ENCODE data around the gene CCDC149.

Gene CCDC149

GRCh38 chr4:24805566-24805965 lies 107.3 kb downstream of the CCDC149 start:
- Histone ChIP-seq H3K36me3 (replicated peaks; ENCODE audit: low read depth, low read length) (no peaks in the 10 kb centered on the region), H3K4me1 (ENCODE audit: low read length) (no peaks in the 10 kb centered on the region), H3K27ac (ENCODE audit: low read length) (no peak overlapping the region), H3K27me3 (ENCODE audit: low read depth, low read length) (peaks cover 12% of the 10 kb centered on the region; the same call in 1 of the 2 replicates), H3K79me2 (ENCODE audit: low read length) (no peaks in the 10 kb centered on the region), H3K4me3 (ENCODE audit: low read length) (no peak overlapping the region), H3K9me3 (ENCODE audit: insufficient read depth, low read length) (no peaks in the 10 kb centered on the region), H3K9ac (ENCODE audit: low read length) (no peak overlapping the region), H4K20me1 (ENCODE audit: insufficient read depth, low read length) (no peaks in the 10 kb centered on the region), H2AFZ (ENCODE audit: low read depth, low read length) (no peak overlapping the region), H3K4me2 (ENCODE audit: low read length) (no peak overlapping the region)
- TF ChIP-seq EZH2phosphoT487 (IDR thresholded peaks at IDR 0.05; ENCODE audit: low read depth) (no peak), CTCF (IDR thresholded peaks at IDR 0.05; ENCODE audit: low read depth, low read length) (no peak)

GRCh38 chr4:24805067-24805466 lies 107.8 kb downstream of the CCDC149 start:
- H4K20me1 ChIP-seq (ENCODE audit: insufficient read depth, low read length), result no peaks in the 10 kb centered on the region
- H3K9ac ChIP-seq (ENCODE audit: low read length), result no peak overlapping the region
- TF ChIP-seq CTCF (IDR thresholded peaks at IDR 0.05; ENCODE audit: low read depth, low read length) (no peak), EZH2phosphoT487 (IDR thresholded peaks at IDR 0.05; ENCODE audit: low read depth) (no peak)
- H3K4me2 ChIP-seq (ENCODE audit: low read length), result no peak overlapping the region
- H3K79me2 ChIP-seq (ENCODE audit: low read length), result no peaks in the 10 kb centered on the region
- H3K36me3 ChIP-seq (replicated peaks; ENCODE audit: low read depth, low read length), result no peaks in the 10 kb centered on the region
- H3K4me3 ChIP-seq (ENCODE audit: low read length), result no peak overlapping the region
- no peaks in the 10 kb centered on the region for H3K9me3 ChIP-seq (ENCODE audit: insufficient read depth, low read length)
- no peak overlapping the region for H2AFZ ChIP-seq (ENCODE audit: low read depth, low read length)
- peaks cover 12% of the 10 kb centered on the region; the same call in 1 of the 2 replicates for H3K27me3 ChIP-seq (ENCODE audit: low read depth, low read length)
- no peaks in the 10 kb centered on the region for H3K4me1 ChIP-seq (ENCODE audit: low read length)
- H3K27ac ChIP-seq (ENCODE audit: low read length), result no peak overlapping the region

GRCh38 chr4:24802648-24803047 lies 110.2 kb downstream of the CCDC149 start:
- Histone ChIP-seq H3K27me3 (ENCODE audit: low read depth, low read length) (peaks cover 12% of the 10 kb centered on the region; the same call in 1 of the 2 replicates), H3K4me1 (ENCODE audit: low read length) (no peaks in the 10 kb centered on the region), H3K4me3 (ENCODE audit: low read length) (no peak overlapping the region), H4K20me1 (ENCODE audit: insufficient read depth, low read length) (no peaks in the 10 kb centered on the region), H3K27ac (ENCODE audit: low read length) (no peak overlapping the region), H3K79me2 (ENCODE audit: low read length) (no peaks in the 10 kb centered on the region), H3K9ac (ENCODE audit: low read length) (no peak overlapping the region), H3K36me3 (replicated peaks; ENCODE audit: low read depth, low read length) (no peaks in the 10 kb centered on the region), H3K4me2 (ENCODE audit: low read length) (no peak overlapping the region), H2AFZ (ENCODE audit: low read depth, low read length) (no peak overlapping the region), H3K9me3 (ENCODE audit: insufficient read depth, low read length) (no peaks in the 10 kb centered on the region)
- TF ChIP-seq CTCF (IDR thresholded peaks at IDR 0.05; ENCODE audit: low read depth, low read length), result no peak
- no peak for TF ChIP-seq EZH2phosphoT487 (IDR thresholded peaks at IDR 0.05; ENCODE audit: low read depth)

- H3K79me2 ChIP-seq (ENCODE audit: low read length), result no peaks in the 10 kb centered on the region
- H3K4me1 ChIP-seq (ENCODE audit: low read length), result no peaks in the 10 kb centered on the region
- no peak overlapping the region for H3K4me3 ChIP-seq (ENCODE audit: low read length)
- no peak for TF ChIP-seq CTCF (IDR thresholded peaks at IDR 0.05; ENCODE audit: low read depth, low read length)
- no peak for TF ChIP-seq EZH2phosphoT487 (IDR thresholded peaks at IDR 0.05; ENCODE audit: low read depth)
- no peak overlapping the region for H3K4me2 ChIP-seq (ENCODE audit: low read length)
- no peak overlapping the region for H3K9ac ChIP-seq (ENCODE audit: low read length)
- H3K9me3 ChIP-seq (ENCODE audit: insufficient read depth, low read length), result no peaks in the 10 kb centered on the region
- no peaks in the 10 kb centered on the region for H3K36me3 ChIP-seq (replicated peaks; ENCODE audit: low read depth, low read length)
- no peak overlapping the region for H2AFZ ChIP-seq (ENCODE audit: low read depth, low read length)
- H3K27ac ChIP-seq (ENCODE audit: low read length), result no peak overlapping the region
- H3K27me3 ChIP-seq (ENCODE audit: low read depth, low read length), result peaks cover 9% of the 10 kb centered on the region; the same call in 1 of the 2 replicates
- no peaks in the 10 kb centered on the region for H4K20me1 ChIP-seq (ENCODE audit: insufficient read depth, low read length)
Observed at GRCh38 chr4:24801136-24801855, 111.5 kb downstream of the CCDC149 start.
